ENCODE data around the gene HDAC4. TPM values are rescaled to one million over a fixed set of nuclear protein-coding genes. Genes with fewer than 3 reads are reported as not detected.

The HDAC4 gene
- total and polyA plus RNA-seq, 9 of the 15 experiments (the other 6 are each of a cell fraction or from before 2014, with no cell fraction given) = 0.11 to 20.2 (median 4.0) TPM

DNA sequence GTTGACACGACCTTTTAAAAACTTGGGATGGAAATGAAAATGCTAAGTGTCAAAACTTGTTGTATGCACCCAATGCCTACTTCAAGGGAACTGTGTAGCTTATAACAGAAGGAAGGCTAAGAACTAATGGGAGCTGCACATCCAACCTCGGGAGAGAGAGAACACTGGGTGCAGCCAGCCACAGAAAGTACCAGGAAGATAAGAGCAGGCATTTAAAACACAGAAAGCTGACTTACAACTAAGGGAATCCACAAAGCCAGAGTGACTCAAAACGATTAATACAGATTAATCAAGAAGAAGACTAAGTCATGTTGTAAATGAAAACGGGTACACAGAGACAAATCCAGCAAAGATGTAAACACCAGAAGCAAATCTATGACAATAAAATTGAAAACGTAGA, 113.4 kb downstream of the HDAC4 start:
- FAIRE-seq = peak; percentile 71
- 13% methylated on average over 5 of the region's 5 CpGs for WGBS (ENCODE audit: insufficient coverage, low coverage, missing lambda C conversion rate)
- POLR2A ChIA-PET = no interaction called here

DNA sequence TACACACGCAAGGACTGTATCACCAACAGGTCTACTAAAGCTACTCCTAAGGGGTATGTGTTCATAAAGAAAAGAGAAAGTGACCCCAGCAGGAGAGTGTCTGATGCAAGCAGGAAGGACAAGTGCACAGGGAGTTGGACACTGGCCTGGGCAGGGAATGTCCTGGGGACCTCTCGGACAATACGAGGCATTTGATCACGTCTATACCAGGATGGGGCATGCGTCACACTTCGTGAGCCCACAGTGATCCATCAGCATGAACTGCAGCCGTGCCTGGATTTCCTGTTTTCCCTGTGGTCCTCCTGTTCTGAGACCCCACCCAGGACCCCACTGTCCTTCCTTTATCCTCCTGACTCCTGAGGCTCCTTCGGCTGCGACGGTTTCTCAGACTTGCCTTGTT, 113.9 kb downstream of the HDAC4 start:
- FAIRE-seq = peak; percentile 32
- H3K4me3 ChIP-seq = no peak overlapping the region
- no peaks in the 10 kb centered on the region for H3K9me1 ChIP-seq (ENCODE audit: control insufficient read depth, insufficient read depth, low read length)
- intact Hi-C loops (cut with micrococcal nuclease) (no loop called here), in situ Hi-C loops (cut with MboI) (no loop called here)
- no peak overlapping the region for H2AFZ ChIP-seq (ENCODE audit: low read depth, low read length)
- BruUV-seq (replicated peaks) = no TSS peak
- TF ChIP-seq DACH1 (IDR thresholded peaks at IDR 0.05; ENCODE audit: partially characterized antibody) (no peak), HDAC1 (IDR thresholded peaks at IDR 0.05) (no peak)
- TF ChIP-seq, protein P1, sequence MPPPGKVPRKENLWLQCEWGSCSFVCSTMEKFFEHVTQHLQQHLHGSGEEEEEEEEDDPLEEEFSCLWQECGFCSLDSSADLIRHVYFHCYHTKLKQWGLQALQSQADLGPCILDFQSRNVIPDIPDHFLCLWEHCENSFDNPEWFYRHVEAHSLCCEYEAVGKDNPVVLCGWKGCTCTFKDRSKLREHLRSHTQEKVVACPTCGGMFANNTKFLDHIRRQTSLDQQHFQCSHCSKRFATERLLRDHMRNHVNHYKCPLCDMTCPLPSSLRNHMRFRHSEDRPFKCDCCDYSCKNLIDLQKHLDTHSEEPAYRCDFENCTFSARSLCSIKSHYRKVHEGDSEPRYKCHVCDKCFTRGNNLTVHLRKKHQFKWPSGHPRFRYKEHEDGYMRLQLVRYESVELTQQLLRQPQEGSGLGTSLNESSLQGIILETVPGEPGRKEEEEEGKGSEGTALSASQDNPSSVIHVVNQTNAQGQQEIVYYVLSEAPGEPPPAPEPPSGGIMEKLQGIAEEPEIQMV (tag; conservative IDR thresholded peaks at IDR 0.05; ENCODE audit: low read depth) = peak; percentile 73; the same call in 1 of the 2 replicates
- TF ChIP-seq, protein P2, sequence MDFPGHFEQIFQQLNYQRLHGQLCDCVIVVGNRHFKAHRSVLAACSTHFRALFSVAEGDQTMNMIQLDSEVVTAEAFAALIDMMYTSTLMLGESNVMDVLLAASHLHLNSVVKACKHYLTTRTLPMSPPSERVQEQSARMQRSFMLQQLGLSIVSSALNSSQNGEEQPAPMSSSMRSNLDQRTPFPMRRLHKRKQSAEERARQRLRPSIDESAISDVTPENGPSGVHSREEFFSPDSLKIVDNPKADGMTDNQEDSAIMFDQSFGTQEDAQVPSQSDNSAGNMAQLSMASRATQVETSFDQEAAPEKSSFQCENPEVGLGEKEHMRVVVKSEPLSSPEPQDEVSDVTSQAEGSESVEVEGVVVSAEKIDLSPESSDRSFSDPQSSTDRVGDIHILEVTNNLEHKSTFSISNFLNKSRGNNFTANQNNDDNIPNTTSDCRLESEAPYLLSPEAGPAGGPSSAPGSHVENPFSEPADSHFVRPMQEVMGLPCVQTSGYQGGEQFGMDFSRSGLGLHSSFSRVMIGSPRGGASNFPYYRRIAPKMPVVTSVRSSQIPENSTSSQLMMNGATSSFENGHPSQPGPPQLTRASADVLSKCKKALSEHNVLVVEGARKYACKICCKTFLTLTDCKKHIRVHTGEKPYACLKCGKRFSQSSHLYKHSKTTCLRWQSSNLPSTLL (IDR thresholded peaks at IDR 0.05) = peak; percentile 55; the same call in 1 of the 2 replicates
- H3K27ac ChIP-seq (ENCODE audit: extremely low read depth, low read depth, low read length) = no peak overlapping the region; the same call in 2 of the 3 replicates
- peaks cover 46 to 59% of the 10 kb centered on the region in 2 experiments for H3K4me1 ChIP-seq (replicated peaks in 1 of 2; ENCODE audit: control insufficient read depth in 2 of 2, insufficient read depth in 2 of 2, low read length in 2 of 2)
- 0 out of 3 replicates have a peak, but pooled peaks have one; percentile 8 for ATAC-seq
- DNase-seq (ENCODE audit: extremely low read depth in 1 of 4, low spot score in 3 of 4) = no peak
- H3K4me2 ChIP-seq (ENCODE audit: insufficient read depth, low read length) = peak overlapping the region; percentile 24; the same call in 1 of the 2 replicates
- peaks cover 64% of the 10 kb centered on the region for H3K79me2 ChIP-seq (ENCODE audit: control insufficient read depth, insufficient read depth, low read length)
- no peaks in the 10 kb centered on the region for H3K36me3 ChIP-seq (ENCODE audit: control insufficient read depth, insufficient read depth, low read length)
- no peaks in the 10 kb centered on the region for H4K20me1 ChIP-seq (replicated peaks; ENCODE audit: control insufficient read depth, insufficient read depth, low read length)
- no peaks in the 10 kb centered on the region for H3K27me3 ChIP-seq (ENCODE audit: control insufficient read depth in 2 of 2, insufficient read depth in 2 of 2, low read length in 2 of 2)
- no peaks in the 10 kb centered on the region for H3K9me3 ChIP-seq (replicated peaks; ENCODE audit: control insufficient read depth, insufficient read depth, low read depth, low read length)
- POLR2A ChIA-PET = no interaction called here
- 0 out of 4 replicates have a peak overlapping the region, but pooled peaks of 1 of the 2 experiments have one; percentile 45 for H3K9ac ChIP-seq (ENCODE audit: insufficient read depth in 1 of 2, low read depth in 2 of 2, low read length in 2 of 2)
- WGBS (ENCODE audit: insufficient coverage, low coverage, missing lambda C conversion rate) = 91% methylated on average over 9 of the region's 10 CpGs
- CTCF ChIA-PET (ENCODE audit: low intra/inter-chr PET ratio) = no interaction called here

More for the DNA sequence above, 113.4 kb downstream of the HDAC4 start:
- peak overlapping the region in 1 of 2 experiments; percentile 36; a peak in 1 of 4 replicates for H3K9ac ChIP-seq (ENCODE audit: insufficient read depth in 1 of 2, low read depth in 2 of 2, low read length in 2 of 2)
- H3K4me3 ChIP-seq = no peak overlapping the region
- no TSS peak for BruUV-seq (replicated peaks)
- H3K27ac ChIP-seq (ENCODE audit: extremely low read depth, low read depth, low read length) = peak overlapping the region; percentile 17; the same call in 1 of the 3 replicates
- H3K79me2 ChIP-seq (ENCODE audit: control insufficient read depth, insufficient read depth, low read length) = peaks cover 64% of the 10 kb centered on the region
- H4K20me1 ChIP-seq (replicated peaks; ENCODE audit: control insufficient read depth, insufficient read depth, low read length) = no peaks in the 10 kb centered on the region
- H3K9me1 ChIP-seq (ENCODE audit: control insufficient read depth, insufficient read depth, low read length) = no peaks in the 10 kb centered on the region
- no peak overlapping the region; the same call in 1 of the 2 replicates for H3K4me2 ChIP-seq (ENCODE audit: insufficient read depth, low read length)
- no peak for ATAC-seq
- H3K9me3 ChIP-seq (replicated peaks; ENCODE audit: control insufficient read depth, insufficient read depth, low read depth, low read length) = no peaks in the 10 kb centered on the region
- no peaks in the 10 kb centered on the region for H3K36me3 ChIP-seq (ENCODE audit: control insufficient read depth, insufficient read depth, low read length)
- no peaks in the 10 kb centered on the region for H3K27me3 ChIP-seq (ENCODE audit: control insufficient read depth in 2 of 2, insufficient read depth in 2 of 2, low read length in 2 of 2)
- CTCF ChIA-PET (ENCODE audit: low intra/inter-chr PET ratio) = no interaction called here
- DNase-seq (ENCODE audit: extremely low read depth in 1 of 4, low spot score in 3 of 4) = no peak
- H3K4me1 ChIP-seq (replicated peaks in 1 of 2; ENCODE audit: control insufficient read depth in 2 of 2, insufficient read depth in 2 of 2, low read length in 2 of 2) = peaks cover 46 to 63% of the 10 kb centered on the region in 2 experiments
- intact Hi-C loops (cut with micrococcal nuclease) = no loop called here
- TF ChIP-seq KLF16 (IDR thresholded peaks at IDR 0.05) (no peak), NFRKB (IDR thresholded peaks at IDR 0.05; ENCODE audit: low read depth) (no peak), SPI1 (IDR thresholded peaks at IDR 0.05; ENCODE audit: borderline replicate concordance, low read depth, low read length) (no peak), ZNF699 (CRISPR knock-in tag; IDR thresholded peaks at IDR 0.05; ENCODE audit: insufficient replicate concordance) (no peak), BRCA1 (IDR thresholded peaks at IDR 0.05) (no peak), BRCA1 (CRISPR knock-in tag; IDR thresholded peaks at IDR 0.05) (no peak), SMARCA5 (IDR thresholded peaks at IDR 0.05) (no peak), RBM17 (IDR thresholded peaks at IDR 0.05; ENCODE audit: borderline replicate concordance, low read depth, low read length) (no peak), U2AF2 (optimal IDR thresholded peaks at IDR 0.05; ENCODE audit: low read depth, low read length) (no peak), NFXL1 (CRISPR knock-in tag; IDR thresholded peaks at IDR 0.05) (no peak)
- in situ Hi-C loops (cut with MboI) = no loop called here
- no peak overlapping the region for H2AFZ ChIP-seq (ENCODE audit: low read depth, low read length)
